Loucy (cell line): ENCODE data around the gene SNHG17.

Experiments used
- CTCF ChIP-seq: fragments of 200-600 bp; sonication (generic); conservative IDR thresholded peaks from 2 replicates; pipeline ENCODE4 v1.5.1; 2014; ENCODE audit warnings: mild to moderate bottlenecking, antibody characterized with exemption, low read length
- EZH2phosphoT487 ChIP-seq: fragments of 200-600 bp; IDR thresholded peaks from 2 replicates; pipeline ENCODE4 v1.6.1; 2018; ENCODE audit warnings: antibody characterized with exemption, mild to moderate bottlenecking, moderate library complexity, borderline replicate concordance

GRCh38 chr20:38395165-38395564 lies 40.0 kb downstream of the SNHG17 start:
- TF ChIP-seq CTCF = no peak
- no peak for TF ChIP-seq EZH2phosphoT487
